Vagina (tissue), 2 donors: ENCODE results near the gene ARID3A. TPM values are rescaled to one million over a fixed set of nuclear protein-coding genes. Genes with fewer than 3 reads are reported as not detected.
A peak's percentile ranks its signal among the peaks of the same experiment; 100 is the strongest.

Source experiments
- DNase-seq, 2 donors: peaks; one replicate each; pipeline ENCODE4 v3.0.0-alpha.2; 2017; ENCODE audit errors: extremely low spot score in 2 of 2
- H3K27ac ChIP-seq: fragments of 200-600 bp; sonication (generic); one replicate; pipeline ENCODE4 v1.5.1; 2019
- H3K27me3 ChIP-seq: fragments of 200-600 bp; sonication (generic); one replicate; pipeline ENCODE4 v1.5.1; 2019
- H3K36me3 ChIP-seq, 2 donors: fragments of 200-600 bp; sonication (generic); one replicate each; pipeline ENCODE4 v1.5.1; 2017 to 2019
- H3K4me1 ChIP-seq: fragments of 200-600 bp; sonication (generic); one replicate; pipeline ENCODE4 v1.5.1; 2019
- H3K4me3 ChIP-seq, 2 donors: fragments of 200-600 bp; sonication (generic); 1 replicate in 1 of 2; 2 replicates in 1 of 2; pipeline ENCODE4 v1.5.1; 2016 to 2019
- H3K9me3 ChIP-seq: fragments of 200-600 bp; sonication (generic); one replicate; pipeline ENCODE4 v1.5.1; 2019
- POLR2A ChIP-seq, 2 donors: fragments of 450-650 bp; IDR thresholded peaks; one replicate each; pipeline ENCODE4 v1.6.1; 2017; ENCODE audit warnings: antibody characterized with exemption in 2 of 2, mild to moderate bottlenecking in 2 of 2, moderate library complexity in 2 of 2
- POLR2AphosphoS5 ChIP-seq, 2 donors: sonication (generic); formaldehyde crosslinking; IDR thresholded peaks; one replicate each; pipeline ENCODE4 v1.9.0; 2017; ENCODE audit warnings: antibody characterized with exemption in 2 of 2, mild to moderate bottlenecking in 2 of 2, low read depth in 1 of 2; ENCODE audit not compliant: insufficient read depth in 1 of 2
- intact Hi-C: fragments of 100-400 bp; cut with DNase I; formaldehyde crosslinking; loops from one replicate; pipeline ENCODE4 v1.15.1; 2023
- total RNA-seq: library from RNA; depleted of rRNA; stranded (reverse); fragments of >200 nt; gene quantifications from one replicate; pipeline ENCODE4 v1.2.3, GENCODE V29; 2016
- TF ChIP-seq, protein P1 (sequence below), 3 experiments: fragments of 450-650 bp in 2 of 3; fragments of 200-600 bp in 1 of 3; sonication (generic) in 1 of 3; IDR thresholded peaks; one replicate each; pipeline ENCODE4 v1.5.1; 2017 to 2019; ENCODE audit warnings: antibody characterized with exemption in 3 of 3, mild to moderate bottlenecking in 2 of 3, moderate library complexity in 2 of 3

ARID3A gene
- total RNA-seq, 1 donor from 2014 or later: 10.3 TPM

DNA sequence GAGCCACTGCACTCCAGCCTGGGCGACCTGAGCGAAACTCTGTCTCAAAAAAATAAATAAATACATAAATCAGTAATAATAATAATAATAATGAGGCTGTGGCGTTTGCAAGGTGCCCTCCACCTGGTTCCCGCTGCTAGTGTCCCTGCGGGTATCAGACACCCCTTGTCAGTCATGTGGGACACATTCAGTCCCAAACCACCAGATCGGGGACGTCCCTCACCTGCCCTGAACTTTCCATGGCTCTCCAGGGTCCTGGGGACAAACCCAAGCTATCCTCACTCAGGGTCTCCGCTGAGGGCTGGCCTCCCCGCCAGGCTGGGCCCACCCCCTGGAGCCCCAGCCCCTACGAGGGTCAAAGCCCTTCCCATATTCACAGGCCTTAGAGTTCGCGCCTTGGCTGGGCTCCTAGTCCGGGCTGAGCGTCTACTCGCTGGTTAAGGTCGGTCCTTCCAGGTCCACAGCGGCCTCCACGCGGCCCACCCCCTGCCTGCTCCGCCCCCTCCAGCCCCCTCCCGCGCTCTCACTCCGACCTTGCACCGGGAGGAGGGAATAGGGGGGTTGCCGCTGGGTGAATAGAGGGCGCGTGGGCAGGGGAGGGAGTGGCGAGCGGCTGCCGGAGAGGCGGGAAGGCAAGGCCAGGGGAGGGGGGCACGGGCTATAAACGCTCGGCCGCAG is 9.1 kb upstream of the ARID3A start:
- Histone ChIP-seq H3K27ac (no peak overlapping the region), H3K36me3 (no peaks in the 10 kb centered on the region), H3K27me3 (peaks cover 25% of the 10 kb centered on the region), H3K4me1 (peaks cover 41% of the 10 kb centered on the region), H3K4me3 (peak overlapping the region; percentile 31 to 46), H3K9me3 (no peaks in the 10 kb centered on the region)
- no peak for DNase-seq
- TF ChIP-seq POLR2AphosphoS5 (IDR thresholded peaks at IDR 0.05; ENCODE audit: insufficient read depth in 1 of 2, low read depth in 1 of 2) (no peak), POLR2A (IDR thresholded peaks at IDR 0.05) (no peak)
- TF ChIP-seq, protein P1, sequence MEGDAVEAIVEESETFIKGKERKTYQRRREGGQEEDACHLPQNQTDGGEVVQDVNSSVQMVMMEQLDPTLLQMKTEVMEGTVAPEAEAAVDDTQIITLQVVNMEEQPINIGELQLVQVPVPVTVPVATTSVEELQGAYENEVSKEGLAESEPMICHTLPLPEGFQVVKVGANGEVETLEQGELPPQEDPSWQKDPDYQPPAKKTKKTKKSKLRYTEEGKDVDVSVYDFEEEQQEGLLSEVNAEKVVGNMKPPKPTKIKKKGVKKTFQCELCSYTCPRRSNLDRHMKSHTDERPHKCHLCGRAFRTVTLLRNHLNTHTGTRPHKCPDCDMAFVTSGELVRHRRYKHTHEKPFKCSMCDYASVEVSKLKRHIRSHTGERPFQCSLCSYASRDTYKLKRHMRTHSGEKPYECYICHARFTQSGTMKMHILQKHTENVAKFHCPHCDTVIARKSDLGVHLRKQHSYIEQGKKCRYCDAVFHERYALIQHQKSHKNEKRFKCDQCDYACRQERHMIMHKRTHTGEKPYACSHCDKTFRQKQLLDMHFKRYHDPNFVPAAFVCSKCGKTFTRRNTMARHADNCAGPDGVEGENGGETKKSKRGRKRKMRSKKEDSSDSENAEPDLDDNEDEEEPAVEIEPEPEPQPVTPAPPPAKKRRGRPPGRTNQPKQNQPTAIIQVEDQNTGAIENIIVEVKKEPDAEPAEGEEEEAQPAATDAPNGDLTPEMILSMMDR (IDR thresholded peaks at IDR 0.05): no peak
- intact Hi-C loops: no loop called here

- intact Hi-C loops: no loop called here
Observed at GRCh38 chr19:917323-918151, 8.3 kb upstream of the ARID3A start, which contains the start of gene KISS1R. KISS1R (plus strand) TSS chr19:917333; CDS start chr19:917503, 170 bp downstream.

GRCh38 chr19:918152-918437 is 7.7 kb upstream of the ARID3A start:
- H3K27ac ChIP-seq: no peak overlapping the region
- intact Hi-C loops: no loop called here
- peaks cover 41% of the 10 kb centered on the region for H3K4me1 ChIP-seq
- H3K9me3 ChIP-seq: no peaks in the 10 kb centered on the region
- peak overlapping the region in 1 of 2 donors; percentile 46 for H3K4me3 ChIP-seq
- no peaks in the 10 kb centered on the region for H3K36me3 ChIP-seq
- peaks cover 25% of the 10 kb centered on the region for H3K27me3 ChIP-seq
- TF ChIP-seq, protein P1 (IDR thresholded peaks at IDR 0.05): no peak
- TF ChIP-seq POLR2A (IDR thresholded peaks at IDR 0.05): no peak
- TF ChIP-seq POLR2AphosphoS5 (IDR thresholded peaks at IDR 0.05; ENCODE audit: insufficient read depth in 1 of 2, low read depth in 1 of 2): no peak
- DNase-seq: no peak

More at GRCh38 chr19:917323-918151, 8.3 kb upstream of the ARID3A start, which contains the start of gene KISS1R:
- no peak for DNase-seq
- H3K9me3 ChIP-seq: no peaks in the 10 kb centered on the region
- H3K4me1 ChIP-seq: peaks cover 41% of the 10 kb centered on the region
- peaks cover 25% of the 10 kb centered on the region for H3K27me3 ChIP-seq
- peak within 1 kb of the TSS; percentile 31 to 46 for H3K4me3 ChIP-seq
- H3K36me3 ChIP-seq: no peaks in the 10 kb centered on the region
- H3K27ac ChIP-seq: no peak within 1 kb of the TSS
- TF ChIP-seq POLR2A (IDR thresholded peaks at IDR 0.05) (no peak), POLR2AphosphoS5 (IDR thresholded peaks at IDR 0.05; ENCODE audit: insufficient read depth in 1 of 2, low read depth in 1 of 2) (no peak)
- TF ChIP-seq, protein P1 (IDR thresholded peaks at IDR 0.05): peak in 1 of 3 experiments; percentile 29

DNA sequence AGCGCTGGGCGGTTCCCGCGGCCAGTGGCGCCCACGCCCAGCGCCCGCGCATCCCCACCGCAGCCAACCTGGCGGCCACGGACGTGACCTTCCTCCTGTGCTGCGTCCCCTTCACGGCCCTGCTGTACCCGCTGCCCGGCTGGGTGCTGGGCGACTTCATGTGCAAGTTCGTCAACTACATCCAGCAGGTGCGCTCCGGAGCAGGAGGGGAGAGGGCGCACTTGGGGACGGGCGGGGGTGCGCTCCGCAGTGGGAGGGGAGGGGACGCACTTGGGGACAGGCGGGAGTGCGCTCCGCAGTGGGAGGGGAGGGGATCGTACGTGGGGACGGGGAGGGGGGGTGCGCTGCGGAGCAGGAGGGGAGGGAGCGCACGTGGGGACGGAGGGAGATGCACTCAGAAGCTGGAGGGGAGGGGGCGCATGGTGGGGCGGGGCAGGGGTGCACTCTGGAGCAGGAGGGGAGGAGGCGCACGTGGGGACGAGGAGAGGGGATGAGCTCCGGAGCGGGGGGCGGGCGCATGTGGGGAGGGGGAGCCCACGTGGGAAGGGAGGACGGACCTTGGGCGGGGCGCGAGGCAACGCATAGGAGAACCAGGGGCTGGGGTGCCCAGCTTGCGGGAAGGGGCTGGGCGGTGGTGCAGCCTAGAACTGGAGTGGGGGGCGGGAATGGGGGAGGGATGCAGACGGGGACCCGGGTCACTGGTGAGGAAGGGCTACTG is 7.2 kb upstream of the ARID3A start:
- Histone ChIP-seq H3K36me3 (no peaks in the 10 kb centered on the region), H3K4me3 (no peak overlapping the region), H3K27ac (no peak overlapping the region), H3K4me1 (peaks cover 39% of the 10 kb centered on the region), H3K9me3 (no peaks in the 10 kb centered on the region), H3K27me3 (peaks cover 25% of the 10 kb centered on the region)
- no peak for DNase-seq
- TF ChIP-seq, protein P1 (IDR thresholded peaks at IDR 0.05): no peak
- no peak for TF ChIP-seq POLR2AphosphoS5 (IDR thresholded peaks at IDR 0.05; ENCODE audit: insufficient read depth in 1 of 2, low read depth in 1 of 2)
- no peak for TF ChIP-seq POLR2A (IDR thresholded peaks at IDR 0.05)
- intact Hi-C loops: no loop called here
